Mesenchymal stem cell (in vitro differentiated cells and primary cell): ENCODE measurements around the gene SH3PXD2A.

Experiments used
- DNase-seq: peaks from one replicate; pipeline ENCODE4 v3.0.0-alpha.2; 2013
- H2AFZ ChIP-seq: one replicate; pipeline ENCODE4 v1.6.1; 2013; ENCODE audit warnings: low read depth, mild to moderate bottlenecking, control low read depth, inconsistent platforms, low read length, moderate library complexity
- H2AK5ac ChIP-seq: 2 replicates; pipeline ENCODE4 v1.6.1; 2013; ENCODE audit warnings: low read length, moderate library complexity, mild to moderate bottlenecking, inconsistent platforms; ENCODE audit not compliant: severe bottlenecking
- H2BK120ac ChIP-seq: one replicate; pipeline ENCODE4 v1.6.1; 2013; ENCODE audit warnings: low read depth, mild to moderate bottlenecking, inconsistent platforms, low read length, moderate library complexity
- H2BK12ac ChIP-seq, 2 experiments: one replicate each; pipeline ENCODE4 v1.6.1; 2013; ENCODE audit warnings: inconsistent platforms in 2 of 2, low read length in 2 of 2, mild to moderate bottlenecking in 2 of 2, moderate library complexity in 2 of 2, control low read depth in 1 of 2
- H2BK15ac ChIP-seq: one replicate; pipeline ENCODE4 v1.6.1; 2013; ENCODE audit warnings: mild to moderate bottlenecking, low read depth, inconsistent platforms; ENCODE audit not compliant: poor library complexity, severe bottlenecking
- H2BK5ac ChIP-seq: 2 replicates; pipeline ENCODE4 v1.6.1; 2013; ENCODE audit warnings: low read depth, mild to moderate bottlenecking, low read length, control low read depth, inconsistent platforms; ENCODE audit not compliant: poor library complexity, severe bottlenecking
- H3K14ac ChIP-seq, 2 experiments: one replicate each; pipeline ENCODE4 v1.6.1; 2013; ENCODE audit warnings: inconsistent platforms in 2 of 2, low read length in 2 of 2, control low read depth in 1 of 2, mild to moderate bottlenecking in 1 of 2, moderate library complexity in 1 of 2
- H3K18ac ChIP-seq, 2 experiments: one replicate each; pipeline ENCODE4 v1.6.1; 2013; ENCODE audit warnings: inconsistent platforms in 2 of 2, low read length in 2 of 2, control low read depth in 1 of 2, low read depth in 1 of 2, mild to moderate bottlenecking in 1 of 2
- H3K23ac ChIP-seq, 2 experiments: one replicate each; pipeline ENCODE4 v1.6.1; 2013; ENCODE audit warnings: inconsistent platforms in 2 of 2, low read length in 2 of 2, mild to moderate bottlenecking in 2 of 2, moderate library complexity in 2 of 2, control low read depth in 1 of 2
- H3K27ac ChIP-seq: 2 replicates; pipeline ENCODE4 v1.5.1; 2013; ENCODE audit warnings: mild to moderate bottlenecking, moderate library complexity, low read length, control low read depth, inconsistent platforms; ENCODE audit not compliant: poor library complexity, severe bottlenecking
- H3K27me3 ChIP-seq, 2 experiments: 2 replicates each; pipeline versions ENCODE4 v1.6.1 to v1.7.0; 2013; ENCODE audit warnings: low read length in 2 of 2, mild to moderate bottlenecking in 2 of 2, moderate library complexity in 2 of 2, control low read depth in 1 of 2, inconsistent platforms in 1 of 2; ENCODE audit not compliant: control insufficient read depth in 1 of 2, insufficient read depth in 1 of 2
- H3K36me3 ChIP-seq, 2 experiments: 2 replicates each; pipeline versions ENCODE4 v1.6.1 to v1.7.0; 2013; ENCODE audit warnings: low read length in 2 of 2, control low read depth in 1 of 2, inconsistent platforms in 1 of 2, low read depth in 1 of 2, mild to moderate bottlenecking in 1 of 2; ENCODE audit not compliant: insufficient read depth in 2 of 2, control insufficient read depth in 1 of 2
- H3K4ac ChIP-seq, 2 experiments: one replicate each; pipeline ENCODE4 v1.6.1; 2013; ENCODE audit warnings: inconsistent platforms in 2 of 2, low read length in 2 of 2, mild to moderate bottlenecking in 2 of 2, moderate library complexity in 2 of 2, control low read depth in 1 of 2, low read depth in 1 of 2
- H3K4me1 ChIP-seq: 2 replicates; pipeline ENCODE4 v1.6.1; 2013; ENCODE audit warnings: low read depth, low read length, control low read depth; ENCODE audit not compliant: control insufficient read depth, insufficient read depth
- H3K4me2 ChIP-seq: 2 replicates; pipeline ENCODE4 v1.6.1; 2013; ENCODE audit warnings: low read length, mild to moderate bottlenecking, inconsistent platforms; ENCODE audit not compliant: poor library complexity, severe bottlenecking
- H3K4me3 ChIP-seq, 2 experiments: 2 replicates each; pipeline versions ENCODE4 v1.5.1 to v1.7.0; 2013; ENCODE audit warnings: low read length in 2 of 2, mild to moderate bottlenecking in 2 of 2, control low read depth in 1 of 2, low read depth in 1 of 2; ENCODE audit not compliant: insufficient read depth in 1 of 2
- H3K79me1 ChIP-seq: replicated peaks from 2 replicates; pipeline ENCODE4 v1.6.1; 2013; ENCODE audit warnings: mild to moderate bottlenecking, control low read depth, low read length, inconsistent platforms; ENCODE audit not compliant: poor library complexity, severe bottlenecking
- H3K9ac ChIP-seq: 2 replicates; pipeline ENCODE4 v1.7.0; 2013; ENCODE audit warnings: mild to moderate bottlenecking, low read length, moderate library complexity
- H3K9me3 ChIP-seq: 2 replicates; pipeline ENCODE4 v1.7.0; 2013; ENCODE audit warnings: mild to moderate bottlenecking, low read length; ENCODE audit not compliant: control insufficient read depth
- H4K8ac ChIP-seq: one replicate; pipeline ENCODE4 v1.6.1; 2013; ENCODE audit warnings: inconsistent platforms, mild to moderate bottlenecking, low read length, moderate library complexity
- H4K91ac ChIP-seq: one replicate; pipeline ENCODE4 v1.6.1; 2013; ENCODE audit warnings: mild to moderate bottlenecking, low read length, inconsistent platforms
- WGBS: methylation state at CpG from one replicate; pipeline ENCODE4 v1.1.7; 2013; ENCODE audit warnings: mixed read lengths; 5-methylcytosine and 5-hydroxymethylcytosine counted together

Gene SH3PXD2A

GRCh38 chr10:103780242-103781149 is 74.9 kb downstream of the SH3PXD2A start:
- Histone ChIP-seq H2BK120ac (no peak overlapping the region), H3K4me3 (no peak overlapping the region), H3K36me3 (no peaks in the 10 kb centered on the region), H3K14ac (no peak overlapping the region), H3K79me1 (no peaks in the 10 kb centered on the region), H3K18ac (no peak overlapping the region), H3K23ac (no peak overlapping the region), H4K8ac (no peak overlapping the region), H4K91ac (no peak overlapping the region), H2BK15ac (no peak overlapping the region), H3K9me3 (no peaks in the 10 kb centered on the region), H3K4me1 (peaks cover 7% of the 10 kb centered on the region), H3K27ac (no peak overlapping the region), H2AK5ac (no peak overlapping the region), H2BK5ac (no peak overlapping the region), H3K9ac (no peak overlapping the region), H3K4me2 (no peak overlapping the region), H2AFZ (no peak overlapping the region), H3K4ac (no peak overlapping the region), H3K27me3 (peaks cover 3 to 14% of the 10 kb centered on the region in 2 experiments), H2BK12ac (no peak overlapping the region)
- DNase-seq = no peak
- WGBS = 84% methylated on average over 8 of the region's 8 CpGs

- Histone ChIP-seq H3K9ac (no peak overlapping the region), H3K27me3 (no peaks in the 10 kb centered on the region)
- 95% methylated on average over 10 of the region's 10 CpGs for WGBS
Measured at GRCh38 chr10:103778358-103779139, 76.8 kb downstream of the SH3PXD2A start.

GRCh38 chr10:103776878-103777591 is 78.3 kb downstream of the SH3PXD2A start:
- H3K79me1 ChIP-seq = no peaks in the 10 kb centered on the region
- H2AFZ ChIP-seq = no peak overlapping the region
- no peak overlapping the region for H4K91ac ChIP-seq
- no peak overlapping the region for H3K18ac ChIP-seq
- no peak overlapping the region for H3K27ac ChIP-seq
- no peak overlapping the region for H3K4me3 ChIP-seq
- no peak overlapping the region for H2BK120ac ChIP-seq
- H2AK5ac ChIP-seq = no peak overlapping the region
- no peak overlapping the region for H3K9ac ChIP-seq
- peaks cover 12% of the 10 kb centered on the region for H3K4me1 ChIP-seq
- H3K14ac ChIP-seq = no peak overlapping the region
- H2BK15ac ChIP-seq = no peak overlapping the region
- 86% methylated on average over 10 of the region's 12 CpGs for WGBS
- H2BK5ac ChIP-seq = no peak overlapping the region
- H3K9me3 ChIP-seq = no peaks in the 10 kb centered on the region
- H3K23ac ChIP-seq = no peak overlapping the region
- H3K4ac ChIP-seq = no peak overlapping the region
- H4K8ac ChIP-seq = no peak overlapping the region
- no peak overlapping the region for H2BK12ac ChIP-seq
- H3K27me3 ChIP-seq = no peaks in the 10 kb centered on the region
- no peaks in the 10 kb centered on the region for H3K36me3 ChIP-seq
- DNase-seq = no peak
- H3K4me2 ChIP-seq = no peak overlapping the region

More at GRCh38 chr10:103778358-103779139, 76.8 kb downstream of the SH3PXD2A start:
- Histone ChIP-seq H2BK15ac (no peak overlapping the region), H3K36me3 (no peaks in the 10 kb centered on the region), H3K4me3 (no peak overlapping the region), H2BK12ac (no peak overlapping the region), H2AFZ (no peak overlapping the region), H3K9me3 (no peaks in the 10 kb centered on the region), H3K4me1 (peaks cover 3% of the 10 kb centered on the region), H3K4ac (no peak overlapping the region), H3K14ac (no peak overlapping the region), H4K8ac (no peak overlapping the region), H3K23ac (no peak overlapping the region), H4K91ac (no peak overlapping the region), H2BK5ac (no peak overlapping the region), H3K18ac (no peak overlapping the region), H3K27ac (no peak overlapping the region), H2BK120ac (no peak overlapping the region), H3K4me2 (no peak overlapping the region), H3K79me1 (no peaks in the 10 kb centered on the region), H2AK5ac (no peak overlapping the region)
- DNase-seq = no peak

GRCh38 chr10:103775776-103776175 is 79.6 kb downstream of the SH3PXD2A start:
- H3K4ac ChIP-seq = no peak overlapping the region
- 94% methylated on average over 5 of the region's 5 CpGs for WGBS
- no peak overlapping the region for H3K9ac ChIP-seq

More at GRCh38 chr10:103775776-103776175, 79.6 kb downstream of the SH3PXD2A start:
- H3K4me2 ChIP-seq = no peak overlapping the region
- no peak overlapping the region for H2AK5ac ChIP-seq
- H3K4me1 ChIP-seq = peaks cover 14% of the 10 kb centered on the region
- H3K27ac ChIP-seq = no peak overlapping the region
- H2BK120ac ChIP-seq = no peak overlapping the region
- H2BK15ac ChIP-seq = no peak overlapping the region
- H2AFZ ChIP-seq = no peak overlapping the region
- no peak for DNase-seq
- H4K91ac ChIP-seq = no peak overlapping the region
- no peak overlapping the region for H2BK5ac ChIP-seq
- no peak overlapping the region for H3K4me3 ChIP-seq
- no peak overlapping the region for H3K14ac ChIP-seq
- H3K79me1 ChIP-seq = no peaks in the 10 kb centered on the region
- no peak overlapping the region for H2BK12ac ChIP-seq
- H3K23ac ChIP-seq = no peak overlapping the region
- no peaks in the 10 kb centered on the region for H3K9me3 ChIP-seq
- no peaks in the 10 kb centered on the region for H3K27me3 ChIP-seq
- H3K18ac ChIP-seq = no peak overlapping the region
- H3K36me3 ChIP-seq = no peaks in the 10 kb centered on the region
- no peak overlapping the region for H4K8ac ChIP-seq
